Glomerular visceral epithelial cell (primary cell): ENCODE measurements around the gene METTL26.

ENCODE experiments used
- DNase-seq: peaks from one replicate; pipeline ENCODE4 v3.0.0-alpha.2; 2016; ENCODE audit errors: extremely low spot score

Gene METTL26

GRCh38 chr16:638034-638543, 2.0 kb upstream of the METTL26 start:
- no peak for DNase-seq

GRCh38 chr16:637081-638018, 1.2 kb upstream of the METTL26 start:
- peak; percentile 93 for DNase-seq

GRCh38 chr16:635573-636205, 416 bp downstream of the METTL26 start:
- no peak for DNase-seq

- no peak for DNase-seq
Observed at GRCh38 chr16:634996-635395, 1.1 kb downstream of the METTL26 start.

- DNase-seq = no peak
Observed at GRCh38 chr16:634051-634670, 1.9 kb downstream of the METTL26 start.

- no peak for DNase-seq
Observed at GRCh38 chr16:633336-634050, 2.6 kb downstream of the METTL26 start.

- DNase-seq = no peak
Observed at GRCh38 chr16:632486-633335, 3.4 kb downstream of the METTL26 start.

GRCh38 chr16:631808-632358, 4.2 kb downstream of the METTL26 start:
- DNase-seq = no peak

- DNase-seq = peak; percentile 31
Observed at GRCh38 chr16:630815-631405, 5.2 kb downstream of the METTL26 start, which contains the start of gene WFIKKN1. TSS of gene WFIKKN1 (plus strand) at chr16:630985. CDS start at chr16:631254, 269 bp downstream.

GRCh38 chr16:630249-630814, 5.8 kb downstream of the METTL26 start:
- no peak for DNase-seq

- no peak for DNase-seq
Observed at GRCh38 chr16:629833-630248, 6.3 kb downstream of the METTL26 start.

- DNase-seq = no peak
Observed at GRCh38 chr16:629185-629832, 6.8 kb downstream of the METTL26 start.

- no peak for DNase-seq
Observed at GRCh38 chr16:628321-629061, 7.6 kb downstream of the METTL26 start.

- peak; percentile 37 for DNase-seq
Observed at GRCh38 chr16:627454-628239, 8.5 kb downstream of the METTL26 start.

- DNase-seq = peak; percentile 91
Observed at GRCh38 chr16:626787-627453, 9.2 kb downstream of the METTL26 start.

GRCh38 chr16:625977-626765, 9.9 kb downstream of the METTL26 start:
- DNase-seq = no peak
